Immature natural killer cell (primary cell): ENCODE data around the gene CYP4F8. TPM values are rescaled to one million over a fixed set of nuclear protein-coding genes. Genes with fewer than 3 reads are reported as not detected.
"Not testable (repeated sequence)": the region's sequence is repeated elsewhere in the genome, so short reads cannot be mapped to it uniquely, and the experiment has no call there.

Experiments used
- DNase-seq, 3 donors: peaks; one replicate each; pipeline ENCODE4 v3.0.0; 2022; ENCODE audit warnings: mixed read lengths in 1 of 3
- H3K27ac Mint-ChIP-seq, 6 donors: one replicate each; pipeline ENCODE4 v1.8.0; 2020; ENCODE audit warnings: mixed read lengths in 6 of 6, mild to moderate bottlenecking in 5 of 6, inconsistent platforms in 4 of 6, moderate library complexity in 3 of 6
- H3K27me3 Mint-ChIP-seq, 3 donors: one replicate each; pipeline ENCODE4 v1.8.0; 2020 to 2021; ENCODE audit warnings: low read depth in 3 of 3, mild to moderate bottlenecking in 3 of 3, mixed read lengths in 3 of 3, moderate library complexity in 3 of 3, inconsistent platforms in 1 of 3
- H3K36me3 Mint-ChIP-seq, 3 donors: one replicate each; pipeline ENCODE4 v1.8.0; 2020; ENCODE audit warnings: mixed read lengths in 3 of 3, inconsistent platforms in 2 of 3, mild to moderate bottlenecking in 2 of 3
- H3K4me1 Mint-ChIP-seq, 2 donors: one replicate each; pipeline ENCODE4 v1.8.0; 2020; ENCODE audit warnings: inconsistent platforms in 2 of 2, mild to moderate bottlenecking in 2 of 2, mixed read lengths in 2 of 2, moderate library complexity in 1 of 2
- H3K4me3 Mint-ChIP-seq, 5 donors: one replicate each; pipeline ENCODE4 v1.8.0; 2020; ENCODE audit warnings: mild to moderate bottlenecking in 5 of 5, mixed read lengths in 5 of 5, inconsistent platforms in 3 of 5, moderate library complexity in 3 of 5
- H3K9me3 Mint-ChIP-seq, 6 donors: one replicate each; pipeline ENCODE4 v1.8.0; 2020; ENCODE audit warnings: mild to moderate bottlenecking in 6 of 6, mixed read lengths in 6 of 6, inconsistent platforms in 4 of 6, moderate library complexity in 3 of 6
- polyA plus RNA-seq, 3 donors: library from polyadenylated mRNA; unstranded; fragments of 300-500 nt; fragmentation: Illumina TruSeq; gene quantifications; one replicate each; pipeline ENCODE4 v1.2.3, GENCODE V29; 2021

The CYP4F8 gene
- polyA plus RNA-seq, 3 donors from 2014 or later, result not detected

- H3K4me3 Mint-ChIP-seq, result no peak overlapping the region
- no peaks in the 10 kb centered on the region for H3K9me3 Mint-ChIP-seq
- peaks cover 0 to 4% (median 2%) of the 10 kb centered on the region in 3 donors for H3K27me3 Mint-ChIP-seq
- no peak overlapping the region for H3K27ac Mint-ChIP-seq
- no peak for DNase-seq
- no peaks in the 10 kb centered on the region for H3K4me1 Mint-ChIP-seq
- H3K36me3 Mint-ChIP-seq, result peaks cover 0 to 3% (median 0%) of the 10 kb centered on the region in 3 donors
Measured at GRCh38 chr19:15671891-15672579, 57.0 kb downstream of the CYP4F8 start.

- Mint-ChIP-seq H3K9me3 (no peaks in the 10 kb centered on the region), H3K4me3 (no peak within 1 kb of the TSS), H3K27ac (no peak within 1 kb of the TSS), H3K27me3 (peaks cover 0 to 4% (median 2%) of the 10 kb centered on the region in 3 donors), H3K36me3 (peaks cover 0 to 7% (median 0%) of the 10 kb centered on the region in 3 donors), H3K4me1 (no peaks in the 10 kb centered on the region)
- DNase-seq, result no peak
Measured at GRCh38 chr19:15672580-15673175, 57.7 kb downstream of the CYP4F8 start, which contains the start of gene CYP4F12. Gene CYP4F12, plus strand, starts transcription at chr19:15673087. Its CDS starts 443 bp downstream, at chr19:15673530.

GRCh38 chr19:15673176-15673654 lies 58.2 kb downstream of the CYP4F8 start:
- DNase-seq, result no peak
- Mint-ChIP-seq H3K4me3 (no peak overlapping the region), H3K9me3 (no peaks in the 10 kb centered on the region), H3K36me3 (peaks cover 0 to 11% (median 0%) of the 10 kb centered on the region in 3 donors), H3K27me3 (peaks cover 0 to 4% (median 2%) of the 10 kb centered on the region in 3 donors), H3K27ac (no peak overlapping the region), H3K4me1 (no peaks in the 10 kb centered on the region)

- peaks cover 2 to 8% (median 4%) of the 10 kb centered on the region in 3 donors for H3K27me3 Mint-ChIP-seq
- H3K9me3 Mint-ChIP-seq, result peaks cover 0 to 2% (median 0%) of the 10 kb centered on the region in 6 donors
- no peak overlapping the region for H3K4me3 Mint-ChIP-seq
- no peaks in the 10 kb centered on the region for H3K4me1 Mint-ChIP-seq
- H3K36me3 Mint-ChIP-seq, result peaks cover 0 to 11% (median 0%) of the 10 kb centered on the region in 3 donors
- no peak overlapping the region for H3K27ac Mint-ChIP-seq
- no peak for DNase-seq
Measured at GRCh38 chr19:15675560-15675959, 60.5 kb downstream of the CYP4F8 start.

- Mint-ChIP-seq H3K27ac (no peak overlapping the region), H3K36me3 (peaks cover 0 to 11% (median 0%) of the 10 kb centered on the region in 3 donors), H3K9me3 (peaks cover 0 to 2% (median 0%) of the 10 kb centered on the region in 6 donors), H3K4me3 (no peak overlapping the region), H3K4me1 (no peaks in the 10 kb centered on the region), H3K27me3 (peaks cover 0 to 20% (median 4%) of the 10 kb centered on the region in 3 donors)
- DNase-seq, result no peak
Measured at GRCh38 chr19:15679089-15679488, 64.1 kb downstream of the CYP4F8 start.

- DNase-seq, H3K4me3 Mint-ChIP-seq, H3K27ac Mint-ChIP-seq, H3K9me3 Mint-ChIP-seq, H3K4me1 Mint-ChIP-seq: not testable (repeated sequence)
- Mint-ChIP-seq H3K27me3 (peaks cover 0 to 23% (median 6%) of the 10 kb centered on the region in 3 donors), H3K36me3 (peaks cover 0 to 11% (median 0%) of the 10 kb centered on the region in 3 donors)
Measured at GRCh38 chr19:15679865-15680264, 64.8 kb downstream of the CYP4F8 start.

Other genes with a start within 250 kb of the CYP4F8 start
- 10 to 100 TPM in 2 of 3 donors, 1 to 10 TPM in 1; 7.8 to 21.9 (median 11.1) TPM for gene AKAP8, start 235.4 kb upstream of the CYP4F8 start, polyA plus RNA-seq
- 10 to 100 TPM; 28.4 to 58.5 (median 29.6) TPM for gene AKAP8L, start 196.2 kb upstream of the CYP4F8 start, polyA plus RNA-seq
- gene WIZ, start 165.3 kb upstream of the CYP4F8 start, polyA plus RNA-seq, result 1 to 10 TPM in 1 of 3 donors, under 1 TPM in 1, not detected in 1; 0.78 to 1.5 TPM
- 100 to 1,000 TPM in 1 of 3 donors, 10 to 100 TPM in 2; 71.5 to 114 (median 89.1) TPM for gene RASAL3, start 150.7 kb upstream of the CYP4F8 start, polyA plus RNA-seq
- under 1 TPM in 2 of 3 donors, not detected in 1; 0.10 to 0.17 TPM for gene PGLYRP2, start 135.7 kb upstream of the CYP4F8 start, polyA plus RNA-seq
- 1 to 10 TPM in 2 of 3 donors, not detected in 1; 1.3 to 2.7 TPM for gene CYP4F22, start 106.7 kb upstream of the CYP4F8 start, polyA plus RNA-seq
- not detected for gene CYP4F3, start 25.7 kb downstream of the CYP4F8 start, polyA plus RNA-seq
- not detected for gene CYP4F12, start 57.9 kb downstream of the CYP4F8 start, polyA plus RNA-seq
- not detected for gene OR10H2, start 112.8 kb downstream of the CYP4F8 start, polyA plus RNA-seq
- not detected for gene OR10H3, start 122.8 kb downstream of the CYP4F8 start, polyA plus RNA-seq
- gene OR10H5, start 172.4 kb downstream of the CYP4F8 start, polyA plus RNA-seq, result not detected
- gene OR10H1, start 200.4 kb downstream of the CYP4F8 start, polyA plus RNA-seq, result not detected